ENCODE data around the gene CACHD1.

- TF ChIP-seq ELF1 (IDR thresholded peaks at IDR 0.05) (no peak), CTCF (IDR thresholded peaks at IDR 0.05) (no peak), NFIC (IDR thresholded peaks at IDR 0.05; ENCODE audit: borderline replicate concordance) (no peak), TAF1 (IDR thresholded peaks at IDR 0.05; ENCODE audit: borderline replicate concordance, low read depth, low read length) (no peak)
Measured at GRCh38 chr1:64563958-64564565, 94.1 kb downstream of the CACHD1 start.
